K562 (cell line): ENCODE data around the gene ABCC1. TPM values are rescaled to one million over a fixed set of nuclear protein-coding genes. Genes with fewer than 3 reads are reported as not detected.

Experiments used
- ATAC-seq: fragments of 200-7000 bp; cut with Tn5 transposase; 3 replicates; pipeline ENCODE4 v1.9.1; 2020; ENCODE audit warnings: moderate library complexity
- BruUV-seq: library from RNA; stranded (reverse); fragments of 400-500 nt; replicated peaks from 2 replicates; lab custom pipeline; 2021; lab: Mats Ljungman, UMichigan
- CTCF ChIA-PET: fragments of 300-600 bp; formaldehyde crosslinking; extraction: SDS; loops from one replicate; lab custom pipeline; 2021; ENCODE audit warnings: low intra/inter-chr PET ratio; lab: Yijun Ruan, JAX
- POLR2A ChIA-PET: fragments of 300-600, 350-650 bp; sonication (Branson Sonifier 250); formaldehyde crosslinking; extraction: SDS; loops from one replicate; lab custom pipeline; 2021; ENCODE audit warnings: antibody characterized with exemption, inconsistent platforms; lab: Yijun Ruan, JAX
- DNase-seq, 4 experiments: peaks; one replicate each; pipeline versions ENCODE4 v3.0.0 to v3.0.0-alpha.2; 2011 to 2018; ENCODE audit warnings: low spot score in 3 of 4, mixed read lengths in 3 of 4; ENCODE audit errors: extremely low read depth in 1 of 4
- FAIRE-seq: peaks from 2 replicates; lab custom pipeline; 2011; peaks lifted over from hg19 to GRCh38; lab: Jason Lieb, UNC
- H2AFZ ChIP-seq: 2 replicates; pipeline ENCODE4 v1.6.0; 2011; ENCODE audit warnings: low read depth, low read length, control low read depth, inconsistent platforms
- H3K27ac ChIP-seq: fragments of 200-600 bp; 3 replicates; pipeline ENCODE4 v1.8.0; 2011; ENCODE audit warnings: low read depth, mild to moderate bottlenecking, control low read depth, inconsistent platforms, low read length, moderate library complexity, mixed read lengths; ENCODE audit errors: extremely low read depth
- H3K27me3 ChIP-seq, 2 experiments: fragments of 300-600 bp in 1 of 2; 2 replicates in 1 of 2; 3 replicates in 1 of 2; pipeline versions ENCODE4 v1.6.0 to v1.8.0; 2011; ENCODE audit warnings: inconsistent platforms in 2 of 2, low read length in 2 of 2, mild to moderate bottlenecking in 1 of 2, mixed read lengths in 1 of 2, moderate library complexity in 1 of 2; ENCODE audit not compliant: control insufficient read depth in 2 of 2, insufficient read depth in 2 of 2
- H3K36me3 ChIP-seq: fragments of 300-600 bp; 3 replicates; pipeline ENCODE4 v1.8.0; 2011; ENCODE audit warnings: mild to moderate bottlenecking, low read length, inconsistent platforms; ENCODE audit not compliant: control insufficient read depth, insufficient read depth
- H3K4me1 ChIP-seq, 2 experiments: fragments of 200-600 bp in 1 of 2; replicated peaks in 1 of 2; 2 replicates in 1 of 2; 3 replicates in 1 of 2; pipeline versions ENCODE4 v1.5.1 to v1.8.0; 2011; ENCODE audit warnings: inconsistent platforms in 2 of 2, low read length in 2 of 2, mild to moderate bottlenecking in 1 of 2, mixed read lengths in 1 of 2, moderate library complexity in 1 of 2; ENCODE audit not compliant: control insufficient read depth in 2 of 2, insufficient read depth in 2 of 2
- H3K4me2 ChIP-seq: 2 replicates; pipeline ENCODE4 v1.6.1; 2011; ENCODE audit warnings: low read length, control low read depth, inconsistent platforms, mixed read lengths; ENCODE audit not compliant: insufficient read depth
- H3K4me3 ChIP-seq: fragments of 200-600 bp; sonication (generic), shearing (Covaris generic); 2 replicates; pipeline ENCODE4 v1.5.1; 2016; ENCODE audit warnings: control low read depth, inconsistent platforms
- H3K79me2 ChIP-seq: fragments of 200-600 bp; 3 replicates; pipeline ENCODE4 v1.8.0; 2011; ENCODE audit warnings: low read length, inconsistent platforms; ENCODE audit not compliant: control insufficient read depth, insufficient read depth
- H3K9ac ChIP-seq, 2 experiments: 2 replicates each; pipeline versions ENCODE4 v1.6.0 to v1.6.1; 2011; ENCODE audit warnings: low read depth in 2 of 2, low read length in 2 of 2, control low read depth in 1 of 2, inconsistent platforms in 1 of 2, mild to moderate bottlenecking in 1 of 2, mixed read lengths in 1 of 2; ENCODE audit not compliant: insufficient read depth in 1 of 2
- H3K9me1 ChIP-seq: one replicate; pipeline ENCODE4 v1.6.0; 2011; ENCODE audit warnings: inconsistent platforms, mild to moderate bottlenecking, low read length, moderate library complexity; ENCODE audit not compliant: control insufficient read depth, insufficient read depth
- H3K9me3 ChIP-seq: replicated peaks from 2 replicates; pipeline ENCODE4 v1.5.1; 2011; ENCODE audit warnings: low read depth, low read length, inconsistent platforms; ENCODE audit not compliant: control insufficient read depth, insufficient read depth
- H4K20me1 ChIP-seq: replicated peaks from 2 replicates; pipeline ENCODE4 v1.6.1; 2011; ENCODE audit warnings: low read length, inconsistent platforms, mixed read lengths; ENCODE audit not compliant: control insufficient read depth, insufficient read depth
- BRD9 ChIP-seq: fragments of 450-650 bp; IDR thresholded peaks from 2 replicates; pipeline ENCODE4 v1.6.1; 2018; ENCODE audit warnings: low read depth; ENCODE audit not compliant: partially characterized antibody
- CHD7 ChIP-seq: fragments of 200-600 bp; sonication (generic); IDR thresholded peaks from one replicate; pipeline ENCODE4 v1.6.1; 2012; ENCODE audit warnings: mild to moderate bottlenecking, low read depth, low read length, inconsistent platforms
- DEAF1 ChIP-seq: fragments of 450-650 bp; formaldehyde crosslinking; IDR thresholded peaks from 2 replicates; pipeline ENCODE4 v1.4.0; 2020; ENCODE audit warnings: mild to moderate bottlenecking, moderate library complexity
- MTF1 ChIP-seq: fragments of 250-450 bp; sonication (Bioruptor Pico); IDR thresholded peaks from 2 replicates; pipeline ENCODE4 v1.9.0; 2021; ENCODE audit warnings: moderate library complexity, mild to moderate bottlenecking, inconsistent platforms, borderline replicate concordance
- PPARD ChIP-seq: fragments of 250-450 bp; sonication (Bioruptor Pico); IDR thresholded peaks from 2 replicates; pipeline ENCODE4 v1.8.0; 2022; ENCODE audit warnings: inconsistent platforms, mild to moderate bottlenecking, moderate library complexity
- TOE1 ChIP-seq, 2 experiments: fragments of 450-650 bp in 1 of 2; sonication (generic) in 1 of 2; formaldehyde crosslinking in 1 of 2; IDR thresholded peaks; 2 replicates each; pipeline versions ENCODE4 v1.7.1 to v1.8.0; 2016 to 2022; ENCODE audit warnings: borderline replicate concordance in 2 of 2, mild to moderate bottlenecking in 2 of 2, antibody characterized with exemption in 1 of 2, inconsistent platforms in 1 of 2, low read depth in 1 of 2, missing genetic modification reagents in 1 of 2, moderate library complexity in 1 of 2
- ZBTB8A ChIP-seq: fragments of 450-650 bp; IDR thresholded peaks from 2 replicates; pipeline ENCODE4 v1.6.1; 2018; ENCODE audit warnings: mild to moderate bottlenecking, moderate library complexity; ENCODE audit not compliant: partially characterized antibody
- ZNF507 ChIP-seq: conservative IDR thresholded peaks from 2 replicates; pipeline ENCODE4 v1.6.1; 2017; ENCODE audit warnings: missing genetic modification characterization, missing compliant biosample characterization
- WGBS: fragments of 100-300 bp; shearing (Covaris generic); methylation state at CpG from one replicate; pipeline ENCODE4 v1.1.6; 2016; ENCODE audit warnings: low coverage, mixed read lengths; ENCODE audit not compliant: insufficient coverage; ENCODE audit errors: missing lambda C conversion rate; 5-methylcytosine and 5-hydroxymethylcytosine counted together
- in situ Hi-C: fragments of 300-500 bp; cut with MboI; formaldehyde crosslinking; loops from 4 replicates; pipeline ENCODE4 v1.15.0; 2018; ENCODE audit warnings: inconsistent platforms, mixed read lengths
- intact Hi-C: fragments of 100-400 bp; cut with micrococcal nuclease; formaldehyde crosslinking; loops from 2 replicates; pipeline ENCODE4 v1.14.2; 2022
- polyA plus RNA-seq, 8 experiments: library from polyadenylated mRNA; depleted of rRNA in 4 of 8; stranded (reverse) in 5 of 8; unstranded in 3 of 8; fragments of >200 nt; fragmentation: Nextera tagmentation in 2 of 8; fragmentation: Illumina TruSeq in 1 of 8; extraction: Ambion mirVana in 2 of 8; extraction: Trizol in 1 of 8; gene quantifications; 2 replicates each; pipeline versions ENCODE4 v1.2.1 to v1.2.3, GENCODE V29; 2011 to 2014; ENCODE audit warnings: inconsistent platforms in 1 of 8, missing spikeins in 1 of 8
- total RNA-seq, 7 experiments: library from RNA; depleted of rRNA in 6 of 7; stranded (reverse); fragments of >200 nt in 6 of 7; fragmentation: Illumina TruSeq in 2 of 7; extraction: Trizol in 2 of 7; gene quantifications; 2 replicates each; pipeline versions ENCODE4 v1.2.1 to v1.2.3, GENCODE V29; 2011 to 2021; ENCODE audit warnings: low replicate concordance in 1 of 7

The ABCC1 gene
- total and polyA plus RNA-seq, 9 of the 15 experiments (the other 6 are each of a cell fraction or from before 2014, with no cell fraction given), result 3.9 to 41.6 (median 10.0) TPM

DNA sequence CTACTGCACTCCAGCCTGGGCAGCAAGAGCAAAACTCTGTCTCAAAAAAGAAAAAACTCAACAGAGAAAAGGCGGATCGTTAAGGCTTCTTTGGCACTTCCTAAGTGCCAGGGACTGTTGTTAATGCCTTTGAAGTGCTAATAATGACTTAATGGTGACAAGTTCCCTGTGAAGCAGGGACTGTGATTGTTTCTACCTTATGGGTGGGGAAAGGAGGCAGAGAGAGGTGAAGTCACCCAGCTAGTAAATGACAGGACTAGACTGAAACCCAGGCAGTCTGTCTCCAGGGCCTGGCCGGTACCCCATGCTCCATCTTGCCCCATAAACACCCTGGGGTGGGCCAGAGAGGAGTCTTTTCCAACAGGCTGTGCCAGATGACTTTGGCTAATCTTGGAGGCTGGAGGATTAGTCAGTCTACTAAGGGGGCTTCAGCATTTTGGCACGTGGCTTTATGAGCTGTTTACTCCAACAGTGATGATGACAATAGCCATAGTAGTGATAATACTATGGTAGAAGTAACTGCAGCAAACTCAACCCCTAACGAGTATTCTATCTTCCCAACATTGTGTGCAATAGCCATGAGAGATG is 26.9 kb downstream of the ABCC1 start:
- Histone ChIP-seq H3K9me3 (peaks cover 42% of the 10 kb centered on the region), H3K4me2 (no peak overlapping the region), H3K9me1 (peaks cover 3% of the 10 kb centered on the region), H3K4me1 (peaks cover 0 to 6% of the 10 kb centered on the region in 2 experiments; a peak in 3 of 5 replicates), H4K20me1 (no peaks in the 10 kb centered on the region), H3K27me3 (no peaks in the 10 kb centered on the region), H2AFZ (no peak overlapping the region), H3K27ac (no peak overlapping the region), H3K79me2 (peaks cover 88% of the 10 kb centered on the region), H3K36me3 (peaks cover 44% of the 10 kb centered on the region; the same call in 2 of the 3 replicates), H3K4me3 (no peak overlapping the region), H3K9ac (no peak overlapping the region)
- in situ Hi-C loops, result no loop called here
- CTCF ChIA-PET, result no interaction called here
- no TSS peak for BruUV-seq
- FAIRE-seq (no peak), DNase-seq (no peak), ATAC-seq (no peak)
- 91% methylated on average over 5 of the region's 5 CpGs for WGBS
- intact Hi-C loops, result no loop called here
- POLR2A ChIA-PET, result interaction anchor here (1.5 kb wide), 1 partner anchor 17 kb away, joined by 5 read pairs; no protein-coding TSS in a partner anchor
- TF ChIP-seq CHD7 (no peak), TOE1 (IDR thresholded peaks at IDR 0.05; ENCODE audit: borderline replicate concordance) (no peak), TOE1 (CRISPR knock-in tag; IDR thresholded peaks at IDR 0.05; ENCODE audit: borderline replicate concordance, low read depth) (no peak), MTF1 (no peak), DEAF1 (no peak), BRD9 (no peak), ZBTB8A (no peak), PPARD (CRISPR knock-in tag) (no peak), ZNF507 (tag) (no peak)
